Activated CD4-positive, alpha-beta T cell treated with anti-CD3 and anti-CD28 coated beads, Interleukin-2, amount 50 U/mL, for 1 hour (primary cell): ENCODE data around the gene DGCR6L.
"Not testable (repeated sequence)": the region's sequence is repeated elsewhere in the genome, so short reads cannot be mapped to it uniquely, and the experiment has no call there.

ENCODE experiments used
- DNase-seq: peaks from one replicate; pipeline ENCODE4 v3.0.0-alpha.2; 2020

Gene DGCR6L

GRCh38 chr22:20273758-20274181 lies 46.1 kb downstream of the DGCR6L start:
- no peak for DNase-seq

DNA sequence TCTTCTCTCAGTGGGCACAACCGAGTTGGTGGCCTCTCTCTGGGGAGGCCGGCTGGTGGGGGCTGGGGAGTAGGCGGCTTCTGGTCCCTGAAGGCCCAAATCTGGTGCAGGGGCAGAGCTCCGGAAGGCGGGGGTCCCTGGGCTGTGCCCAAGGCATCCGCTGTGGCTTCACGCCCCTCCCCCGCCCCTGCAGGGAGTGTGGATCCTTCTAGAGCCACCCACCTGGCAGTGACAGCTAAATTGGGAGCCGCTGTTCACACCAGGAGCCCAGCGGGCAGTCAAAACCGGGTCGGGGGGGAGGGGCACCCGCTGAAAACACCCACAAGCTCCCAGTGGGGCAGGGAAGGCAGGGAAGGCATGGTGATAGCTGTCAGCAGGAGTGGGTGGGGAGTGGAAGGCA lies 47.2 kb downstream of the DGCR6L start:
- no peak for DNase-seq

- no peak for DNase-seq
Measured at GRCh38 chr22:20272174-20272573, 47.7 kb downstream of the DGCR6L start.

- DNase-seq: no peak
Measured at GRCh38 chr22:20271114-20271994, 48.5 kb downstream of the DGCR6L start.

GRCh38 chr22:20270190-20271113 lies 49.4 kb downstream of the DGCR6L start:
- DNase-seq: not testable (repeated sequence)

DNA sequence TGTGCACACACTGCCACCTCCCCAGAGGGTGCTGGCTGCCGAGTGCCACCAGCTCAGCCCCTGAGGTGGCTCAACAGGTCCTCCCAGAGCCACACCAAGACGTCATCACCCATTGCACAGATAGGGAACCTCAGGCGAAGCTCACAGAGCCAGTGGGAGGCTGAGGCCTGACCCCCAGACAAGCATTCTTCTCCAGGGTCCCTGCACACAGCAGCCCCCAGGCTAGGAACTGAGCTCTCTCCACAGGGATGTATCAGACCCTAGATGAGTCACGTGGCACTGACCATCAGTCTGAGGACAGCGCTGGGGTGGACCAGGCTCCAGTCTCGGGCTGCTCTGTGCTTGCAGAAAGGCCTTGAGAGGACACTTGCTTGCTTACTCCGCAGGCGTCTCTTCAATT lies 50.2 kb downstream of the DGCR6L start:
- DNase-seq: not testable (repeated sequence)

DNA sequence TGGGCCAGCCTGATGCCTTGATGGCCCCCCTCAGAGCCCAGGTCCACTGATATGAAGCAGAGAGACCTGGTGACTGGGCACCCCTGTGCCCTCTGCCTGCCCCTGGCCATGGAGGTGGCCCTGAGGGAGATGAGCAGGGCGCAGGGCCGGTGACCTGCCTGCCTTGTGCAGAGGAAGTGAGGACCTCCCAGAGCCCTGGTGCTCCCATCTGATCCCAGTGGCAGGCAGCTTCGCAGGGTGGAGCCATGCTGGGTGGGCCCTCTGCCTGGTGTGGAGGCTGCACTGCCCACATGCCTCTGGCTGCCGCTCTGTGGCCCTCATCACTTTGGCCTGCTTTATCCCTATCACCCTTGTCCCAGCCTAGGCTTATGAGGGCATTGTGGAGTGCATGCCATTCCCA lies 50.7 kb downstream of the DGCR6L start:
- not testable (repeated sequence) for DNase-seq

DNA sequence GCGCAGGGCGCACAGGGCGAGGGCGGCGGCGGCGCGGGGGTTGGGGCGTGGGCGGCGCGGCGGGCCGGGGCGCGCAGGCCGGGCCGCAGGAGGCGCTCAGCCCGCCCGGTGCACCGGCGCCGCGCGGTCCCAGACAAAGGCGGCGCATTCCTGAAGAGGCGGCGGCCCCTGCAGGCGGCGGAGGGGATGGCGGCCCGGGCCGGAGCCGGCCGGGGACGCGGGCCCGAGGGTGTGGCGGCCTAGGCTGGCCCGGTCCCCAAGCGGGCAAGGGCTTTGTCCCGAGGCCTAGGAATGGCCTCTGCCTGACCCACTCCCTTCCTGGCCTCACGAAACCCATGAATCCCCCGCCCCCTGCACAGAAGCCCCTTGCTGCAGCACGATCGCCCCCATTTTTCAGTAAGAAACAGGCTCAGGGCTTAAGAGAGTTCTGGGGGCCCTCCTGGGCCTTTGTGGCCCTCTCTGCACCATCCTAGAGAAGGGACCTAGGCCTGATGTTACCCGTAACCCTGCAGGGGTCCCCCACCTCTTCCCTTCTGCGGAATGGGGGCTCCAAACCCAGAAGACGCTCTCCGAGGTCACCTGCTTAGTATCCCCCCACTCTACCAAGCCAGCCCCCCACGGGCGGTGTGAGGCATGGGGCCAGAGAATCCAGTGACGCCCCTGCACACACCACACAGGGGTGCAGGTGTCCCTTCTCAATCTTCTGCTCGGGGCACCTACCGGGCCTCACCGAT lies 51.4 kb downstream of the DGCR6L start, which contains the start of gene RTN4R:
TSS of gene RTN4R (minus strand) at position 40 of the 734 bp plus-strand sequence. CDS start 226 bp downstream, outside the sequence.
- peak; percentile 57 for DNase-seq

DNA sequence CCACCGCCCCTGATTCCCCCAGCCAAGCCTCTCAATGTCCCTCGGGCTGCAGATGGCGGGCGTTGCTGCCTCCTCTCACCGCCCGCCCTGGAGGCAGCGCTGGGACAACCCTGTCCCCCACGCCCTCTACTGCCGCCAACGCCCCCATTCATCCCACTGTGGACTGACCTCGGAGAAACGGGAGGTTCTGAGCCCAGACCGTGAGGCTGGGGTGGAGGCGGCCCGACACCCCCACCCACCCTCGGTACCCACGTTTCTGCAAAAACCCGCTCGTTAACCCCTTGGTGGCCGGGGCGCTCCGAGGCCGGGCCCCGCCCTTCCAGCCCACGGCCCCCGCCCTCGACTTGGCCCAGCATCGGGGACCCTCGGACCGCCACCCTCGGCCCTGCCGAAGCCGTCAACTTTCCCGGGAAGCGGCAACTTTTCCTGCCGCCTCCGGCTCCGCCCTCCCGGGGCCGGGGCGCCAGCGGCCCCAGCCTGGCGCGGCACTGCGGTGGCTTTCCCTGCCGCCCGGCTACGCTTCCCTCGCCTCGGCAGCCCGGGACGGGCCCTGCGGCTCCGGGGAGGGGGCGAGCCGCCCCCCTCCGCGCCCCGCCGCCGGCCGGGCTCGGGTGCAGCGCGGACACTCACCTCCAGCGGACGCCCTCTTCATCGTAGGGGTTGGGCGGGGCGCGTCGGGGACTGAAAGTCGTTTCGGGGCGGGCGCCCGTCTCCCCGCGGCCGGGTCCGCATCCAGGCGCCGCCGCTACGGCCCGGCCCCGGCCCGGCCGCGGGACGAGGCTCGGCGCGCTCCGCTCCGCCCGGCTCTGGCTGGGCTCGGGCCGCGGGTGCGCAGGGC lies 52.2 kb downstream of the DGCR6L start:
- DNase-seq: no peak

- DNase-seq: not testable (repeated sequence)
Measured at GRCh38 chr22:20266667-20267440, 53.0 kb downstream of the DGCR6L start.

DNA sequence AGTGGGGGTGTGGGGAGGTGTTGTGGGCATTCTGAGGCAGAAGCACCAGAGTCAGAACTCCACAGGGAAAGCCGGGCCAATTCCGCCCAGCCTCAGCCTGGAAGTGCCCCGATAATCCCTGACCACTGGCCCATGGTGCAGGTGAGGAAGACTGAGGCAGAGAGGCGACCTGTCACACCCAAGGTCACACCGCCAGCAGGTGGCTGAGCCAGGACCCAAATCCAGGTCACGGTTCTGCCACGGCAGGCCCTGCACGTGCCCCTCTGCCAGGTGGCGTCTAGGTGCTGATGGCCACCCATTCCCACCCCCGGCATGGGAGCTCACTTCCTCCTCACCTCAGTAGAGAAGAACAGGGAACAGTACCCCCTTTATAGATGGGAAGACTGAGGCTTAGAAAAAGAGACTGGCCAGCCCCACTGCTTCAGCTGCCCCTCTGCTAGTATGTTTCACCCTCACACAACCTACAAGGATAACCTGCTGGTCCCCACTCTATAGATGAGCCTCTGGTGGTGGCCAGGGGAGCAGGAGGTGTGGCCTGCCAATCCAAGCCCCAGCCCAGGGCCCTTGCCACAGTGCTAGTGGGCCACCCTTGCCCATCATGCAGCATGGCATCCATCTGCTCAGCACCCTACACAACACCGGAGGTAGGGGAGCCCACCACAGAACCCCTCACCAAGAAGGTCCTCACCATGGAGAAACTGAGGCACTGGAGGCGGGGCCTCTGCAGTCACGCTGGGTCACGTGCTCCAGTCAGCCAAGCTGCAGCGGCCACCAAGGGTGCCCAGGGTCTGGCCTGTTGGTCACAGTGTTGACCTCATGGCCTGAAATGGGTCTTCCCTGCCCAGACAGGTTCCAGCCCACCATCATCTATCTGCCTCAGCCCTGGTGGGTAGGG lies 53.8 kb downstream of the DGCR6L start:
- DNase-seq: not testable (repeated sequence)

DNA sequence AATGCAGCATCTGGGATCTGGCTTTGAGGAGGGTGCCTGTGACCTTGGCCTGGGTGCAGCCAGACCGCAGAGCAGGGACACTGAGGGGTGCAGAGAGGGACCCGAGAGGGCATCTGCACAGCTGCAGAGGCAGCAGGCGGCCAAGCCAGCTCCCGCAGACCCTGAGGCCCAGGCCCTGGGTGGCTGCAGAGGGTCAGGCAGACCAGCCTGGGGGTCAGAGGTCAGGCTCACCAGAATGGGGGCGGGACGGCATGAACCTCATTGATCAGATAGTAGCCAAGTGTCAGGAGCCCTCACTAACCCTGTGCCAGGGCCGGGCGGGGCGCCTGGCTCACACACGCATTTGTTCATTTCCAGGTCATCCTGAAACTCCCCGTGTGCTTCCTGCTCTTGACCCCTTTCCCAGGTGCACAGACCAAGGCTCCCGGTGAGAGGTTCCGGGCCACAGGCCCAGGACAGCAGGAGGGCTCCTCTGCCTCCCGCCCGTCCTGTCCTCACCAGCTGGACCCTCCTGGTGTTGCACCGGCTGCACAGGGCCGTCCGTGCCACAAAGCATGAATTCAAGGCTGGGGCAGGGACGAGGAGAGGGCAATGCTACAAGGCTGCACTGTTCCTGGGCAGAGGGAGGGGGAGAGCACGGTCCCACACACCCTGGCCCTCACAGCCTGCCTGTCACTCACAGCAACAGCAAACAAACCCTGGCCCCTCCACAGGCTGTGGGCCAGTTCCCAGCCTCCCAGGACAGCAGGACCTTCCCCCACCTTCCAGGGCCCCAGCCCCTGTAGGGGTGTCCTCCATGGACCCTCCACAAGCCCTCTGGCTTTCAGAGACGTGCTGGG lies 55.0 kb downstream of the DGCR6L start:
- no peak for DNase-seq
